ENCODE results near the gene RABEP1. TPM values are rescaled to one million over a fixed set of nuclear protein-coding genes. Genes with fewer than 3 reads are reported as not detected.

Gene RABEP1
- total RNA-seq, 2 experiments from 2014 or later, result 58.7 to 60.6 TPM

DNA sequence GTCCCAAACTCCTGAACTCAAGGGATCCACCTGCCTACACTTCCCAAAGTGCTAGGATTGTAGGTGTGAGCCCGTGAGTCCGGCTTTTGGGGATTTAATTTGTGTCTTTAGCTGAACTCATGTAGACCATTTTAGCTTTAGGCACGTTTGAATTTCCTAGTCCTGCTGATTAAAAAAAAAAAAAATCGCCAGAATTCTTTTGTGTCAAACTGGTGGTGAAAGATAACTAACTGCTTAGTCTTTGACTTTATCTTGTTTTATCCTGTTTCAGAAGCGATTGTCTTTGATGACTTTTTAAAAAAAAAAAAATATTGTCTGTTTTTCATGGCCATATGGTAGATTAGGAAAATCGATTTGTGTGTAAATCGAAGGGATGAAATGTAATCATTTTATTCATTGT, 2.6 kb downstream of the RABEP1 start:
- Mint-ChIP-seq H3K27me3 (no peaks in the 10 kb centered on the region), H3K4me1 (ENCODE audit: low read depth) (peaks cover 42% of the 10 kb centered on the region), H3K9me3 (no peaks in the 10 kb centered on the region), H3K27ac (no peak overlapping the region), H3K36me3 (ENCODE audit: low read depth) (peaks cover 26% of the 10 kb centered on the region), H3K4me3 (peak overlapping the region; percentile 82)
- ChIA-PET CTCF (interaction anchor here (1.9 kb wide), 1 partner anchor 12 kb away, joined by 6 read pairs; no protein-coding TSS in a partner anchor), POLR2A (no interaction called here)
- TF ChIP-seq CTCF (IDR thresholded peaks at IDR 0.05), result no peak
- ATAC-seq (no peak), DNase-seq (no peak)
- intact Hi-C loops (cut with micrococcal nuclease), result loop anchor here (10.0 kb wide), 1 partner anchor 90 kb away; the partner anchor contains the start of gene ZNF594

DNA sequence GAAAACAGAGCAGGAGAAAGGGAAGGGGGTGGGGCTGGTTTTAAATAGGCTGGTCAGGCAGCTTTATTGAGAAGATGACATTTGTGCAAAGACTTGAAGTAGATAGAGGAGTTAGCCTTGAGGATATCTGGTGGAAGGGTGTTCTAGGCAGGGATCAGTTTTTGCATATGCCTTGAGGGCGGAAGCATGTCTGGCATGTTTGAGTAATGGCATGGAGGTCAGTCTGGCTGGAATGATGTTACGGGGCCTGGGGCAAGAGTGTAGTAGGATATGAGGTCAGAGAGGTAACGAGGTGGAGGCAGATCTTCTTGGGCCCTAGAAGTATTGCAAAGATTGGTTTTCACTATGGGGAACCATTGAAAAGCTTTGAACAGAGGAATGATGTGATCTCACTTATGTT, 4.8 kb downstream of the RABEP1 start:
- Mint-ChIP-seq H3K27ac (no peak overlapping the region), H3K9me3 (no peaks in the 10 kb centered on the region), H3K36me3 (ENCODE audit: low read depth) (peaks cover 33% of the 10 kb centered on the region), H3K4me1 (ENCODE audit: low read depth) (peaks cover 54% of the 10 kb centered on the region), H3K4me3 (no peak overlapping the region), H3K27me3 (no peaks in the 10 kb centered on the region)
- intact Hi-C loops (cut with micrococcal nuclease), result loop anchor here (10.0 kb wide), 1 partner anchor 92 kb away; the partner anchor contains the start of gene ZNF594
- no peak for ATAC-seq
- ChIA-PET CTCF (no interaction called here), POLR2A (interaction anchor here (0.8 kb wide), 1 partner anchor 22 kb away, joined by 3 read pairs; no protein-coding TSS in a partner anchor)
- no peak for TF ChIP-seq CTCF (IDR thresholded peaks at IDR 0.05)
- DNase-seq, result no peak

- Mint-ChIP-seq H3K27ac (peak overlapping the region; percentile 13), H3K4me1 (ENCODE audit: low read depth) (peaks cover 38% of the 10 kb centered on the region), H3K9me3 (no peaks in the 10 kb centered on the region), H3K36me3 (ENCODE audit: low read depth) (peaks cover 22% of the 10 kb centered on the region), H3K4me3 (no peak overlapping the region), H3K27me3 (no peaks in the 10 kb centered on the region)
- intact Hi-C loops (cut with micrococcal nuclease), result no loop called here
- ATAC-seq (no peak), DNase-seq (no peak)
- CTCF ChIA-PET, result no interaction called here
- no peak for TF ChIP-seq CTCF (IDR thresholded peaks at IDR 0.05)
- POLR2A ChIA-PET, result interaction anchor here (1.0 to 1.8 kb wide), 3 partner anchors 8 to 10 kb away, joined by 4 to 7 read pairs (median 5); partner anchors contain the start of gene RABEP1
Measured at GRCh38 chr17:5291683-5292350, 9.7 kb downstream of the RABEP1 start.

DNA sequence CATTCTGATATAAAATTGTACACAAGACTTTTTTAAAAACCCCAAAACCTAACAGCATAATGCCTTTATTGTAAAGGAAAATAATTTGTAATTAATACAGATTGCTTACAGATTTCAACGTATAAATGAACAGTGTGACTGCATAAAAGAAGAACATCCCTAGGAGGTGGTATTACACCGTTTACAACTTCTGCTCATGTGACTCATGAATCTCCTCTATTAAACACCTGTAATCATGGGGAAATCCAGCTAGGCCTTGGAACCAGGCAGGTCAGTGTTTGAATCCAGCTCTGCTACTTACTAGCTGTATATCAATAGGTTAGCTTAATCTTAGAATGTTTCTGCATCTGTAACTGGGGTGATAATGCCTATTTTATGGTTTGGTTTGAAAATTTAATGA, 15.2 kb downstream of the RABEP1 start:
- H3K36me3 Mint-ChIP-seq (ENCODE audit: low read depth), result peaks cover 17% of the 10 kb centered on the region
- ChIA-PET POLR2A (interaction anchor here (1.1 to 1.7 kb wide), 2 partner anchors 10 to 14 kb away, joined by 4 to 5 read pairs; no protein-coding TSS in a partner anchor), CTCF (interaction anchor here (0.8 to 3.8 kb wide), 9 partner anchors 8 to 163 kb away, joined by 3 to 27 read pairs (median 4); partner anchors contain the start of gene C1QBP)
- H3K9me3 Mint-ChIP-seq, result no peaks in the 10 kb centered on the region
- intact Hi-C loops (cut with micrococcal nuclease), result no loop called here
- no peak for TF ChIP-seq CTCF (IDR thresholded peaks at IDR 0.05)
- H3K4me1 Mint-ChIP-seq (ENCODE audit: low read depth), result peaks cover 36% of the 10 kb centered on the region
- no peak for DNase-seq
- H3K27ac Mint-ChIP-seq, result peak overlapping the region; percentile 30
- no peak overlapping the region for H3K4me3 Mint-ChIP-seq
- ATAC-seq, result peak; percentile 49
- no peaks in the 10 kb centered on the region for H3K27me3 Mint-ChIP-seq

GRCh38 chr17:5299383-5299782, 17.3 kb downstream of the RABEP1 start:
- Mint-ChIP-seq H3K27me3 (no peaks in the 10 kb centered on the region), H3K4me1 (ENCODE audit: low read depth) (peaks cover 38% of the 10 kb centered on the region), H3K27ac (no peak overlapping the region), H3K9me3 (no peaks in the 10 kb centered on the region), H3K4me3 (no peak overlapping the region), H3K36me3 (ENCODE audit: low read depth) (peaks cover 21% of the 10 kb centered on the region)
- intact Hi-C loops (cut with micrococcal nuclease), result no loop called here
- ATAC-seq (no peak), DNase-seq (no peak)
- CTCF ChIA-PET, result no interaction called here
- POLR2A ChIA-PET, result no interaction called here
- TF ChIP-seq CTCF (IDR thresholded peaks at IDR 0.05), result no peak

All from activated CD8-positive, alpha-beta T cell treated with anti-CD3 and anti-CD28 coated beads for 36 hours (primary cell).